CD4-positive, alpha-beta T cell treated with Interleukin-17A for 4 hours (primary cell): ENCODE results near the gene FN1.

Source experiments
- DNase-seq: peaks from one replicate; pipeline ENCODE4 v3.0.0-alpha.2; 2020; ENCODE audit warnings: mixed read lengths

FN1 gene

DNA sequence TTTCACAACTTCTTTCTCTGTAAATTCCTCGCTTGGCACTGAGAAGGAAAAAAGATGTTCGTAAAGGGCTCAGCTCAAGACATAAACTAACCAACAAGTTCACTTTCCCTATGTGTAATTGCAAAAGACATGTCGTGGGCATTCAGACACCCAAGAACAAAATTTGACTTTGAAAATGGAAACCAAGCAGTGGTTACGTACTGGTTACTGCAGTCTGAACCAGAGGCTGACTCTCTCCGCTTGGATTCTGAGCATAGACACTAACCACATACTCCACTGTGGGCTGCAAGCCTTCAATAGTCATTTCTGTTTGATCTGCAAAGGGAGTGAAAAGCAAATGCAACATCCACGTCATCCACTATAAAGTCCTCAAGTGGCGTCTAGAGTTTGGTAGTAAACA lies 53.9 kb downstream of the FN1 start:
- no peak for DNase-seq

DNA sequence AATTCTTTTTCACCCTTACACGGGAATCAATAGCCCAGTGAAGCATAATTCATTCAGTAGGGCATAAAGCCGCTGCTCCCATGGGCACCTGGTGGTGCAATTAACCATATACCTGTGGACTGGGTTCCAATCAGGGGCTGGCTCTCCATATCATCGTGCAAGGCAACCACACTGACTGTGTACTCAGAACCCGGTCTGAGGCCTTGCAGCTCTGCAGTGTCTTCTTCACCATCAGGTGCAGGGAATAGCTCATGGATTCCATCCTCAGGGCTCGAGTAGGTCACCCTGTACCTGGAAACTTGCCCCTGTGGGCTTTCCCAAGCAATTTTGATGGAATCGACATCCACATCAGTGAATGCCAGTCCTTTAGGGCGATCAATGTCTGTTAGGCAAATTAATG lies 55.2 kb downstream of the FN1 start:
- DNase-seq, result no peak

GRCh38 chr2:215379948-215380347 lies 55.9 kb downstream of the FN1 start:
- DNase-seq, result no peak

DNA sequence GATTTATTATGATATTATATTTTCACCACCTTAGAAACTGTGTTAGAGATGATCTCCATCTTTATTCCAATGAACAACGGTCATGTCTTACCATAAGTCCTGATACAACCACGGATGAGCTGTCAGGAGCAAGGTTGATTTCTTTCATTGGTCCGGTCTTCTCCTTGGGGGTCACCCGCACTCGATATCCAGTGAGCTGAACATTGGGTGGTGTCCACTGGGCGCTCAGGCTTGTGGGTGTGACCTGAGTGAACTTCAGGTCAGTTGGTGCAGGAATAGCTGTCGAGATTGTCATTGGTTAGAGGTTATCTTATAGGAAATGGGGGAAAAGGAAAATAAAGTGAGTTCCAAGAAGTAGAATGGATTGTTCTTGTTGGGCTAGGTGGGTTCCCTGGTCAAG lies 56.8 kb downstream of the FN1 start:
- no peak for DNase-seq

- DNase-seq, result no peak
Measured at GRCh38 chr2:215378045-215378444, 57.8 kb downstream of the FN1 start.

GRCh38 chr2:215377283-215377682 lies 58.6 kb downstream of the FN1 start:
- DNase-seq, result no peak

- no peak for DNase-seq
Measured at GRCh38 chr2:215376103-215376780, 59.6 kb downstream of the FN1 start.

DNA sequence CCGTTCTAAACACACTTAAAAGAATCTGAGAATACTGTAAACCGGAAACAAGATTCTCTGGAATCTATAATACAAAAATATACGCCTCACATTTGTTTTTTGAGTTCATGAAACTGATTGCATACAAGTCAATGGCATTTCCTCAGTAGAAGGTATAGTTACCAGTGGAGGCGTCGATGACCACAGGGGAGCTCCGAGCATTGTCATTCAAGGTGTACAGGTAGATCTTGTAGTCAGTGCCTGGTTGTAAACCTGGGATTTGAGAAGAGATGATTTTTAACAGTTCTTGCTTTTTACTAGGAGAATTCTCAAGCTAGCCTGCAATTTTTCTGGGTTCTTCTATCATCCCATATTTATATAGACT lies 60.4 kb downstream of the FN1 start:
- no peak for DNase-seq

GRCh38 chr2:215374642-215375466 lies 61.0 kb downstream of the FN1 start:
- no peak for DNase-seq

DNA sequence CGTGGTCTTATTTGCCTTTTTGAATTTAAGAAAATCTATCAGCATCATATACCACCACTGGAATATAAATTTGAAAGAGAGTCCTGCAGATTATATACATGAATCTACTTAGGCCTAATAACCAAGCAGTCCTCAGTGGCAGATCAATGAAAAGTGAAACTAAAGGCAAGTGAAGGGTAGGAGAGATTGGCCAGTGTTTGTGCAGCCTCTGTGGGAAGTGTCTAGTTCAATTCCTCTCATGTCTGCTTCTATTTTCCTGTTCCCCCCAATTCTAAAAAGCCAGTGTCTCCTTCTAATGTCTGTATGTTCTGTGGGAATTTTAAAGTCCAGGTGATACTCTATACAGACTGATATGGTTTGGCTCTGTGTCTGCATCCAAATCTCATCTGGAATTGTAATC lies 61.9 kb downstream of the FN1 start:
- DNase-seq, result no peak

DNA sequence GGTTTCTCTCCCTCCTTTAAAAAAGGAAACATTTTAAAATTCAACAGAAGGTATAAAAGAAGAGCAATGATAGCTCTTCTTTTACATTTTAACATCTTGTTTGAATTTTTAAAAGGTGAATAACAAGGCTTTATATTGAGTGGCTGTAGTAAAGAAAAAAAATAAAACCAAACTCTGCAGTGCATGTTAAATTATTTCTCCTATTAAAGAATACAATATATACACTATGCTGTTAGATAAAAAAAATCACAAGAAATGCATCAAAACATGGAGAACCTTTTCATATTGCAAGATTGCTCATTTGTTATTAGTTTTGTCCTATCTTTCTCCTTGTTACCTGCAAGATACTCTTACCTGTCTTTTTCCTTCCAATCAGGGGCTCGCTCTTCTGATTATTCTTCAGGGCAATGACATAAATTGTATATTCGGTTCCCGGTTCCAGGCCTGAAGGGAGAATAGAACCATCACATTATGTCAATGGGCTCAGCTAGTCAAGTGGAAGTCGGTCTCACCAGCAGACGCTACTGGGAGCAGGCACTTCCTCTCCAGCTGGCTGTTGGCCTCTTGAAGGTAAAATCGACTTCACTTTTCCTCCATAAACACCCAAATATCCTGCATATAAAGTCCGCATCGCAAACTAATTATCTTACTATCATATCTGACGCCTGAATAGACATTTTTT lies 62.8 kb downstream of the FN1 start:
- DNase-seq, result no peak

DNA sequence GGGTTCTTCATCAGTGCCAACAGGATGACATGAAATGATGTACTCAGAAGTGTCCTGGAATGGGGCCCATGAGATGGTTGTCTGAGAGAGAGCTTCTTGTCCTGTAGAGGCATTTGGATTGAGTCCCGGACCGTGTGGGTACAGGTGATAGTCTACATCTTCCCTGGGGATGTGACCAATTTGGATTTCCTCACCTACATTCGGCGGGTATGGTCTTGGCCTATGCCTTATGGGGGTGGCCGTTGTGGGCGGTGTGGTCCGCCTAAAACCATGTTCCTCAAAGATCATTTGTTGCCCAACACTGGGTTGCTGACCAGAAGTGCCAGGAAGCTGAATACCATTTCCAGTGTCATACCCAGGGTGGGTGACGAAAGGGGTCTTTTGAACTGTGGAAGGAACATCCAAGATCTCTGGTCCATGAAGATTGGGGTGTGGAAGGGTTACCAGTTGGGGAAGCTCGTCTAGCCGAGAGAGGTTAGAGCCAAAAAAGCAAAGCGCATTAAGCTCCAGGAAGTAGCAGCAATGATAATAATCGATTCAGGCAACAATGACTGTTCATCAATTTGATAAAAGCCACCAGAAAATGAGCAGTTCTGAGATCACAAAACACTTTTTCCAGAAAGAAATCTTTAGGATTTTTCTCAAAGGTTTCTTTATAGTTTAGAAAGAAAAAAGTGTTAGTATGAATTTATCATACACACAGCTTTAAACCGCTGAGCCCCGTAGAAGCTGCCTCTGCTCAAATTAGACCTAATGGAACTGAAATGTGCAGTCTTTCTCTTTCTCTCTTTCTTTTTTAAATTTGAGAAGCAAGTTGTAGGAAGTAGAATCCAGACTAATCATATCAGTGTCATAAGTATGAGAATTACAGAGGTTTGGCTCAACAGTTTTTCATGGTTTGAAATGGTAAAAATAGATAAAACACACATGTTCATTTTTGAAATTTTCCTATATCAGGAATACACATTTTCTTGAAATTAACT lies 63.7 kb downstream of the FN1 start:
- DNase-seq, result no peak

- DNase-seq, result no peak
Measured at GRCh38 chr2:215370112-215370965, 65.5 kb downstream of the FN1 start.

- DNase-seq, result no peak
Measured at GRCh38 chr2:215369181-215369760, 66.6 kb downstream of the FN1 start.

DNA sequence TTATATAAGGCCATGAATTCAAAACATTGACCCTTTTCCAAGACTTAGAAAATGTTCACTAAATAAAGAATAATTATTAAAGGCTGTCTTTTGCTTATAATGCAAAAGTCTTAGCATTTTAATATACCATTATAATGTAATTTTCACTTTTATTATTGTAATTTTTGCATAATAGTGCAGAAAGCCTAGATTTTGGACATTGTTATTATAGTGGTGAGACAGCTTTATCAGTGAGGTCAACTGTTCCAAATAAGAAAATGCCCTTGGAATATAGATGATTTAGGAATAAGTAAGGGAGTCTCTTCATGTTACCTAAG lies 67.4 kb downstream of the FN1 start:
- DNase-seq, result no peak

DNA sequence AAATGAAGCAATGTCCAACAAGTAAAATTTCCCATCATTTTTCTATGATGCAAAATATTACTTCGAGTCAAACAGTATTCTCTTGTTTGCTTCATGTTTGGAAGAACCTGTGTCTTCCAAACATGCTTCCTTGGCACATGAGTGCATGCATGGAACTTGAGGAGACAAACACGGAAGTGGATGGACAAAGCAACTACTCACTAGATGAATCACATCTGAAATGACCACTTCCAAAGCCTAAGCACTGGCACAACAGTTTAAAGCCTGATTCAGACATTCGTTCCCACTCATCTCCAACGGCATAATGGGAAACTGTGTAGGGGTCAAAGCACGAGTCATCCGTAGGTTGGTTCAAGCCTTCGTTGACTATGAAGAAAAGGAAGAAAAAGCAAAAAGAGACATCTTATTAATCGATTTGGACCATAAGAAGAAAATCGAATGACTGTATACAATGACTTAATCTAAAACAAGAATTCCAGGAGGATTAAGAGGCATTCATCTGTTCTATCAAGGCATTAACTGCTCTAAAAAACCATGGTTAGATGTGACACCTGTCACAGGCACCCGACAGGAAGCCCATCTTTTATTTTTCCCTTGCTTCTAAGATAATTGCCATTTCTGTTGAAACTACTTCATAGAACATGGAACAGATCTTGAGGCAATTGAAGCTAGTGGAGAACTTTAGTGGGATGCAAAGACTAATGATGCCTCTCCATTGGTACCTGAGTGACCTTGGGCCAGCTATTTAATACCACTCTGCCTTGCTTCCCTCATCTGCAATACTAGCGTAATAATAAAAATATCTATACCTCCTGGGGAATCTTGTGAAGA lies 68.0 kb downstream of the FN1 start:
- no peak for DNase-seq

- DNase-seq, result no peak
Measured at GRCh38 chr2:215366440-215367032, 69.3 kb downstream of the FN1 start.

- no peak for DNase-seq
Measured at GRCh38 chr2:215365184-215365658, 70.6 kb downstream of the FN1 start.

DNA sequence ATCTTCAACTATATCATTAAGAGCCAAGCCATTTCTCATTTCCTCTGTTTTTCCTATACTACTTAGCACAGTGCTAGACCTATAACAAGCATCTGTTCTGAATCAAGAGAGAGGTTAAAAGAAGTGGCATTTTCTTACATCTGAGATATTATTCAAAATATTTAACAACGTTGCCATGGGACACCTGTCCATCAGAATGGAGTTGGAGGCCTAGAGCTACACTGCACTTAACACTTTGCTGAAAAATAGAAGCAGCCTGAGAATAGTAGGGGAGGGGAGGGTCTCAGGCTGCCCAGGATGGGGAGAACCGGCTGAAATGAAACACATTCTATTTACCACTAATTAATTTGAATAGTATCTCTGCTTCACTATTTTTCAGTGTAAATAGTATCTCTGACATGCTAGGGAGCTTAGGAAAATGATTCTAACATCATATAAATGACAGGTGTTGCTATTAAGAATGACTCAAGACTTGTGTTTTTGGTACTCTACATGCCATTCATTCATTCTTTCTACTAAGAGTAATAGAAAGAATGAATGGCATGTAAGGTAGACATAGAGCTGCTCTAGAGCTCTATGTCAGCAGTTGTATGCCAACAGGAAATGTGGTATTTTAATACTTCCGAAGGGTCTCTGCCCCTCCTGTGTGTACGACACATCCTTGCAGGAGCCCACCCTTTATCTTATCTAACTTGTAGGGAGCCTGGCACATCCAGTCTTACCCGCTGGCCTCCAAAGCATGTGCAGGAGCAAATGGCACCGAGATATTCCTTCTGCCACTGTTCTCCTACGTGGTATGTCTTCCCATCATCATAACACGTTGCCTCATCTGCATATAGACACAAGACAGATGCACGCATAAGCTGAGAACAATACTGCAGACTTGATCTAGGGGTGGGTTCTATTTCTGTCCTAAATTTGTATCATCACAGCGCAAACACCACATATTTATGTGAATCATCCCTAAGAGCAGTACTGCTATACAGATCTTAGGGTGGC lies 71.4 kb downstream of the FN1 start:
- DNase-seq, result no peak
